ENCODE data around the gene PKD2L2. TPM values are rescaled to one million over a fixed set of nuclear protein-coding genes. Genes with fewer than 3 reads are reported as not detected.

The PKD2L2 gene
- total and polyA plus RNA-seq, 10 of the 15 experiments (the other 5 are each of a cell fraction or from before 2014, with no cell fraction given): 0.11 to 0.86 (median 0.26) TPM; not detected in 4

GRCh38 chr5:137916923-137917322, 27.7 kb downstream of the PKD2L2 start:
- TF ChIP-seq ZBED1 (IDR thresholded peaks at IDR 0.05; ENCODE audit: borderline replicate concordance): no peak
- no peak for TF ChIP-seq CBX3 (IDR thresholded peaks at IDR 0.05; ENCODE audit: borderline replicate concordance, low read depth)
- TF ChIP-seq KAT2A (conservative IDR thresholded peaks at IDR 0.05; ENCODE audit: control insufficient read depth, low read depth, low read length): no peak
- no peak for TF ChIP-seq BMI1 (IDR thresholded peaks at IDR 0.05; ENCODE audit: borderline replicate concordance)
- TF ChIP-seq NFIC (IDR thresholded peaks at IDR 0.05; ENCODE audit: low read depth, low read length): no peak
- TF ChIP-seq ZNF217 (IDR thresholded peaks at IDR 0.05): no peak
- no peak for TF ChIP-seq RAD21 (IDR thresholded peaks at IDR 0.05; ENCODE audit: insufficient read depth, low read depth, low read length)
- ChIA-PET CTCF (no interaction called here), RAD21 (ENCODE audit: unreplicated experiment) (interaction anchor here (0.7 to 1.1 kb wide), 2 partner anchors 141 to 253 kb away, joined by 3 read pairs; no protein-coding TSS in a partner anchor), POLR2A (no interaction called here), SMC1A (ENCODE audit: uncharacterized antibody, unreplicated experiment) (interaction anchor here (0.6 to 1.0 kb wide), 2 partner anchors 14 to 16 kb away, joined by 3 read pairs; no protein-coding TSS in a partner anchor)
- in situ Hi-C loops (cut with MboI) (no loop called here), intact Hi-C loops (cut with micrococcal nuclease; ENCODE audit: unreplicated experiment) (no loop called here)
- Histone ChIP-seq H3K27ac (ENCODE audit: control insufficient read depth, insufficient read depth) (no peak overlapping the region), H3K4me1 (ENCODE audit: control insufficient read depth, insufficient read depth, low read length) (no peaks in the 10 kb centered on the region), H3K4me2 (ENCODE audit: control insufficient read depth, insufficient read depth) (no peak overlapping the region), H4K20me1 (ENCODE audit: control insufficient read depth, insufficient read depth) (no peaks in the 10 kb centered on the region), H3K4me3 (no peak overlapping the region), H2AFZ (ENCODE audit: control insufficient read depth, low read depth, low read length) (no peak overlapping the region), H3K9me3 (replicated peaks; ENCODE audit: control insufficient read depth, insufficient read depth, low read length) (no peaks in the 10 kb centered on the region), H3K79me2 (ENCODE audit: control insufficient read depth, insufficient read depth, low read length) (no peaks in the 10 kb centered on the region), H3K36me3 (ENCODE audit: control insufficient read depth in 2 of 2, insufficient read depth in 2 of 2, low read length in 1 of 2) (no peaks in the 10 kb centered on the region), H3K27me3 (replicated peaks in 1 of 2; ENCODE audit: control insufficient read depth in 2 of 2, insufficient read depth in 2 of 2, low read length in 1 of 2) (no peaks in the 10 kb centered on the region), H3K9ac (ENCODE audit: control insufficient read depth, insufficient read depth, low read length) (no peak overlapping the region)
- DNase-seq (ENCODE audit: low read depth, low spot score) (no peak), ATAC-seq (no peak), FAIRE-seq (no peak)
- no CpG with 5 or more reads among the region's 1 CpG for WGBS (ENCODE audit: insufficient coverage, insufficient replicate concordance, low lambda C conversion rate, missing lambda C conversion rate)
- no TSS peak for BruUV-seq (replicated peaks)

GRCh38 chr5:137921931-137922330, 32.7 kb downstream of the PKD2L2 start:
- no peak for DNase-seq (ENCODE audit: low read depth, low spot score)
- no peaks in the 10 kb centered on the region for H3K79me2 ChIP-seq (ENCODE audit: control insufficient read depth, insufficient read depth, low read length)
- no peak for TF ChIP-seq ZNF274 (IDR thresholded peaks at IDR 0.05; ENCODE audit: insufficient read depth, insufficient read length)
- ChIA-PET CTCF (interaction anchor here (0.8 to 1.7 kb wide), 2 partner anchors 11 to 144 kb away, joined by 3 to 4 read pairs; no protein-coding TSS in a partner anchor), RAD21 (ENCODE audit: unreplicated experiment) (no interaction called here), POLR2A (no interaction called here), SMC1A (ENCODE audit: uncharacterized antibody, unreplicated experiment) (interaction anchor here (1.0 to 1.2 kb wide), 3 partner anchors 110 to 143 kb away, joined by 3 to 4 read pairs (median 3); no protein-coding TSS in a partner anchor)
- no peaks in the 10 kb centered on the region for H3K4me1 ChIP-seq (ENCODE audit: control insufficient read depth, insufficient read depth, low read length)
- WGBS (ENCODE audit: insufficient coverage, insufficient replicate concordance, low lambda C conversion rate, missing lambda C conversion rate): 59% methylated on average over 3 of the region's 3 CpGs
- H2AFZ ChIP-seq (ENCODE audit: control insufficient read depth, low read depth, low read length): no peak overlapping the region
- no peak overlapping the region for H3K9ac ChIP-seq (ENCODE audit: control insufficient read depth, insufficient read depth, low read length)
- no peak for FAIRE-seq
- no peaks in the 10 kb centered on the region; a peak in 1 of 4 replicates for H3K36me3 ChIP-seq (ENCODE audit: control insufficient read depth in 2 of 2, insufficient read depth in 2 of 2, low read length in 1 of 2)
- H4K20me1 ChIP-seq (ENCODE audit: control insufficient read depth, insufficient read depth): no peaks in the 10 kb centered on the region
- no peak overlapping the region for H3K4me2 ChIP-seq (ENCODE audit: control insufficient read depth, insufficient read depth)
- no peaks in the 10 kb centered on the region for H3K27me3 ChIP-seq (replicated peaks in 1 of 2; ENCODE audit: control insufficient read depth in 2 of 2, insufficient read depth in 2 of 2, low read length in 1 of 2)
- in situ Hi-C loops (cut with MboI): no loop called here
- H3K4me3 ChIP-seq: no peak overlapping the region
- intact Hi-C loops (cut with micrococcal nuclease; ENCODE audit: unreplicated experiment): no loop called here
- no peak overlapping the region for H3K27ac ChIP-seq (ENCODE audit: control insufficient read depth, insufficient read depth)
- ATAC-seq: no peak
- no peaks in the 10 kb centered on the region for H3K9me3 ChIP-seq (replicated peaks; ENCODE audit: control insufficient read depth, insufficient read depth, low read length)
- BruUV-seq (replicated peaks): no TSS peak
